ENCODE measurements around the gene IMMP2L. TPM values are rescaled to one million over a fixed set of nuclear protein-coding genes. Genes with fewer than 3 reads are reported as not detected.

IMMP2L gene
- polyA plus RNA-seq, 1 of the 3 experiments (the other 2 are of a cell fraction) = 10.7 TPM

GRCh38 chr7:111381590-111381989 lies 180.7 kb downstream of the IMMP2L start:
- H3K4me3 ChIP-seq (ENCODE audit: low read depth in 2 of 2, low read length in 1 of 2) = no peak overlapping the region
- WGBS (ENCODE audit: low lambda C conversion rate) = 97% methylated on average over 2 of the region's 2 CpGs
- no peaks in the 10 kb centered on the region; the same call in 1 of the 2 replicates for H3K79me2 ChIP-seq (ENCODE audit: insufficient read depth)
- ChIA-PET CTCF (interaction anchor here (1.4 kb wide), 1 partner anchor 9 kb away, joined by 4 read pairs; no protein-coding TSS in a partner anchor), POLR2A (no interaction called here)
- no peaks in the 10 kb centered on the region for H4K20me1 ChIP-seq (ENCODE audit: insufficient read depth)
- H3F3A ChIP-seq (replicated peaks; ENCODE audit: insufficient read depth) = no peaks in the 10 kb centered on the region
- H3K9me3 ChIP-seq = no peaks in the 10 kb centered on the region
- H3K4me2 ChIP-seq = no peak overlapping the region
- TF ChIP-seq CHD2 (IDR thresholded peaks at IDR 0.05; ENCODE audit: low read length, partially characterized antibody) = no peak
- TF ChIP-seq TAF1 (IDR thresholded peaks at IDR 0.05; ENCODE audit: borderline replicate concordance, low read depth, low read length) = no peak
- no peak for TF ChIP-seq IRF3 (IDR thresholded peaks at IDR 0.05; ENCODE audit: low read depth, low read length)
- no peak for TF ChIP-seq ELF1 (IDR thresholded peaks at IDR 0.05)
- no peak for TF ChIP-seq EP300 (IDR thresholded peaks at IDR 0.05; ENCODE audit: borderline replicate concordance in 1 of 2, low read depth in 1 of 2, low read length in 1 of 2)
- TF ChIP-seq FOXJ3 (CRISPR knock-in tag; IDR thresholded peaks at IDR 0.05) = no peak
- no peak for TF ChIP-seq EZH2phosphoT487 (IDR thresholded peaks at IDR 0.05; ENCODE audit: borderline replicate concordance, low read depth)
- no peak for TF ChIP-seq MEF2A (IDR thresholded peaks at IDR 0.05; ENCODE audit: borderline replicate concordance, low read depth)
- no peak for TF ChIP-seq TEAD4 (IDR thresholded peaks at IDR 0.05; ENCODE audit: borderline replicate concordance, insufficient read depth)
- no peak for TF ChIP-seq ZBTB33 (IDR thresholded peaks at IDR 0.05; ENCODE audit: borderline replicate concordance, low read depth)
- no peak for TF ChIP-seq FOSL2 (IDR thresholded peaks at IDR 0.05; ENCODE audit: borderline replicate concordance, low read depth)
- TF ChIP-seq SMC3 (IDR thresholded peaks at IDR 0.05; ENCODE audit: low read depth, low read length) = no peak
- no peak for TF ChIP-seq YY1 (IDR thresholded peaks at IDR 0.05; ENCODE audit: low read depth)
- H3K4me1 ChIP-seq (ENCODE audit: control insufficient read depth in 1 of 2, insufficient read depth in 2 of 2, low read depth in 1 of 2, low read length in 1 of 2) = peaks cover 0 to 11% of the 10 kb centered on the region in 2 experiments; a peak in 2 of 4 replicates
- H3K27ac ChIP-seq (ENCODE audit: low read depth in 2 of 2, low read length in 1 of 2) = no peak overlapping the region
- no peaks in the 10 kb centered on the region for H3K27me3 ChIP-seq (ENCODE audit: insufficient read depth)
- no peaks in the 10 kb centered on the region for H3K36me3 ChIP-seq (replicated peaks in 1 of 2; ENCODE audit: control insufficient read depth in 1 of 2, insufficient read depth in 2 of 2, low read length in 1 of 2)
- no peaks in the 10 kb centered on the region for H3K9me2 ChIP-seq
- no peak overlapping the region for H2AFZ ChIP-seq (ENCODE audit: low read depth)
- no peak for DNase-seq
- no peak overlapping the region for H3K9ac ChIP-seq

- peak overlapping the region in 1 of 2 experiments; percentile 41; a peak in 2 of 4 replicates for H3K27ac ChIP-seq (ENCODE audit: low read depth in 2 of 2, low read length in 1 of 2)
- CTCF ChIA-PET = interaction anchor here (1.0 to 1.4 kb wide), 2 partner anchors 10 to 36 kb away, joined by 3 to 4 read pairs; no protein-coding TSS in a partner anchor
- no peak for DNase-seq
- TF ChIP-seq POLR2AphosphoS5 (IDR thresholded peaks at IDR 0.05; ENCODE audit: low read depth, low read length) = no peak
- TF ChIP-seq FOXM1 (IDR thresholded peaks at IDR 0.05; ENCODE audit: low read depth) = no peak
- TF ChIP-seq NRF1 (IDR thresholded peaks at IDR 0.05; ENCODE audit: low read depth, low read length) = no peak
- POLR2A ChIA-PET = no interaction called here
- no peak overlapping the region for H3K9ac ChIP-seq
- H3K27me3 ChIP-seq (ENCODE audit: insufficient read depth) = no peaks in the 10 kb centered on the region
- WGBS (ENCODE audit: low lambda C conversion rate) = 93% methylated on average over 4 of the region's 4 CpGs
- H2AFZ ChIP-seq (ENCODE audit: low read depth) = no peak overlapping the region
- no peak overlapping the region for H3K4me2 ChIP-seq
- H3K4me3 ChIP-seq (ENCODE audit: low read depth in 2 of 2, low read length in 1 of 2) = no peak overlapping the region
- peaks cover 0 to 11% of the 10 kb centered on the region in 2 experiments; a peak in 2 of 4 replicates for H3K4me1 ChIP-seq (ENCODE audit: control insufficient read depth in 1 of 2, insufficient read depth in 2 of 2, low read depth in 1 of 2, low read length in 1 of 2)
- no peaks in the 10 kb centered on the region for H4K20me1 ChIP-seq (ENCODE audit: insufficient read depth)
- H3K9me2 ChIP-seq = no peaks in the 10 kb centered on the region
- no peaks in the 10 kb centered on the region for H3F3A ChIP-seq (replicated peaks; ENCODE audit: insufficient read depth)
- H3K36me3 ChIP-seq (replicated peaks in 1 of 2; ENCODE audit: control insufficient read depth in 1 of 2, insufficient read depth in 2 of 2, low read length in 1 of 2) = no peaks in the 10 kb centered on the region
- no peaks in the 10 kb centered on the region for H3K9me3 ChIP-seq
- H3K79me2 ChIP-seq (ENCODE audit: insufficient read depth) = no peaks in the 10 kb centered on the region; the same call in 1 of the 2 replicates
These were observed 181.3 kb downstream of the IMMP2L start for GRCh38 chr7:111380945-111381344.

Measured in SK-N-SH (cell line).